Calu3 (cell line): ENCODE data around the gene HPSE2. TPM values are rescaled to one million over a fixed set of nuclear protein-coding genes. Genes with fewer than 3 reads are reported as not detected.
"Not testable (repeated sequence)": the region's sequence is repeated elsewhere in the genome, so short reads cannot be mapped to it uniquely, and the experiment has no call there.

Experiments
- BruUV-seq: library from RNA; stranded (reverse); fragments of 400-500 nt; replicated peaks from 2 replicates; lab custom pipeline; 2021; lab: Mats Ljungman, UMichigan
- CTCF ChIA-PET: fragments of 300-600 bp; sonication (Branson Sonifier 250); formaldehyde crosslinking; loops from one replicate; lab custom pipeline; 2022; ENCODE audit warnings: antibody characterized with exemption; lab: Charles Lee
- DNase-seq: peaks from one replicate; pipeline ENCODE4 v3.0.0; 2022
- H3K27ac Mint-ChIP-seq: one replicate; pipeline ENCODE4 v1.8.0; 2022; ENCODE audit warnings: mixed read lengths; ENCODE audit not compliant: unreplicated experiment
- H3K27me3 Mint-ChIP-seq: one replicate; pipeline ENCODE4 v1.8.0; 2022; ENCODE audit warnings: mixed read lengths; ENCODE audit not compliant: unreplicated experiment
- H3K36me3 Mint-ChIP-seq: one replicate; pipeline ENCODE4 v1.8.0; 2022; ENCODE audit warnings: mild to moderate bottlenecking, moderate library complexity, mixed read lengths; ENCODE audit not compliant: insufficient read depth, unreplicated experiment
- H3K4me1 Mint-ChIP-seq: one replicate; pipeline ENCODE4 v1.8.0; 2022; ENCODE audit warnings: mild to moderate bottlenecking, low read depth, mixed read lengths; ENCODE audit not compliant: unreplicated experiment
- H3K4me3 Mint-ChIP-seq: one replicate; pipeline ENCODE4 v1.8.0; 2022; ENCODE audit warnings: mild to moderate bottlenecking, low read depth, moderate library complexity, mixed read lengths; ENCODE audit not compliant: unreplicated experiment
- H3K9me3 Mint-ChIP-seq: one replicate; pipeline ENCODE4 v1.8.0; 2022; ENCODE audit warnings: low read depth, mixed read lengths; ENCODE audit not compliant: unreplicated experiment
- CTCF ChIP-seq: fragments of 200-600 bp; IDR thresholded peaks from one replicate; pipeline ENCODE4 v1.8.0; 2022; ENCODE audit warnings: antibody characterized with exemption; ENCODE audit not compliant: unreplicated experiment
- intact Hi-C: fragments of 100-400 bp; cut with micrococcal nuclease; formaldehyde crosslinking; loops from one replicate; pipeline ENCODE4 v1.10.0; 2022; ENCODE audit not compliant: unreplicated experiment
- total RNA-seq: library from RNA; stranded (reverse); gene quantifications from 2 replicates; pipeline ENCODE4 v1.2.3, GENCODE V29; 2022

HPSE2 gene
- total RNA-seq, 1 experiment from 2014 or later, result not detected

DNA sequence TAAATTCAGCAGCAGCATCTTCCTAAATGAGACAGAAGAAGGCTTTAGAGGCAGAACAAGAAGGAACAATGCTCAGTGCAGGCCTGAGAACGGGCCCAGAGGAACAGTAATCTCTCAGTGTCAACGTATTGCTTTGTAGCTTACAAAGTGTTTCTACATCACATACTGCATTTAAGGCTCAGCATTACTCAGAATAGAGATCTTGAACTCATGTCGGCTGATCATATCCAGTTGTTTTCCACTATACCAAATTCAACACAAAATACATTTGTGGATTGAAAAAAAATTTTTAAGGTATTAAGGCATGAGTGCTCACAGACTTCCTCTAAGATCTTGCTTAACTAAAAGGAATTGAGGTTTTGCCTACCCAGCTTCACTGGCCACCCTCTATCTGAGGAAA lies 325.1 kb downstream of the HPSE2 start:
- H3K27me3 Mint-ChIP-seq, result peaks cover 16% of the 10 kb centered on the region
- H3K4me3 Mint-ChIP-seq, result no peak overlapping the region
- no peak for TF ChIP-seq CTCF
- no TSS peak for BruUV-seq
- intact Hi-C loops, result no loop called here
- no peak for DNase-seq
- no peak overlapping the region for H3K27ac Mint-ChIP-seq
- H3K4me1 Mint-ChIP-seq, result no peaks in the 10 kb centered on the region
- no peaks in the 10 kb centered on the region for H3K36me3 Mint-ChIP-seq
- H3K9me3 Mint-ChIP-seq, result no peaks in the 10 kb centered on the region
- CTCF ChIA-PET, result no interaction called here

DNA sequence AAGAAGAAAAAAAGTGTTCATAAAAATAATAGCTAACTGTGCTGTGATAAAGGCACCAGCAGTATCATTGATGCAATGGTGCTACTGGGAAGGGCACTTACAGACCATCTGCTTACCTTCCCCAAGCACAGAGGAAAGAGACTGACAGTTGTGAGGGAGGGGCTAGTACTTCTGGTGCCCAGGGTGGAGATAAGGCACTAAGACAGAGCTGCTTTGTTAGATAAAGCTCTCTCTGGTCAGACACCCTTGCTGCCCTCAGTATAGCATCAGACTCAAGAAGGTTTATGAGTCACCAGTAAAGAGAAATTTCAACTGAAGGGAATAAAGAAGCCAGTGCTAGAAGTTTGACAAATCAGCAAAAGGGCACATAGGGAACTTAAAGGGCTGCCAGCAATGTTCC lies 325.6 kb downstream of the HPSE2 start:
- Mint-ChIP-seq H3K9me3 (no peaks in the 10 kb centered on the region), H3K4me1 (no peaks in the 10 kb centered on the region), H3K27me3 (peaks cover 16% of the 10 kb centered on the region), H3K27ac (no peak overlapping the region), H3K36me3 (no peaks in the 10 kb centered on the region), H3K4me3 (no peak overlapping the region)
- intact Hi-C loops, result no loop called here
- no peak for TF ChIP-seq CTCF
- no TSS peak for BruUV-seq
- CTCF ChIA-PET, result no interaction called here
- DNase-seq, result no peak

GRCh38 chr10:98908868-98909267 lies 326.8 kb downstream of the HPSE2 start:
- Mint-ChIP-seq H3K27me3 (peaks cover 16% of the 10 kb centered on the region), H3K4me3 (no peak overlapping the region), H3K4me1 (no peaks in the 10 kb centered on the region), H3K36me3 (no peaks in the 10 kb centered on the region), H3K9me3 (no peaks in the 10 kb centered on the region), H3K27ac (no peak overlapping the region)
- BruUV-seq, result no TSS peak
- CTCF ChIA-PET, result no interaction called here
- intact Hi-C loops, result no loop called here
- TF ChIP-seq CTCF, result no peak
- DNase-seq, result no peak

GRCh38 chr10:98908247-98908646 lies 327.4 kb downstream of the HPSE2 start:
- CTCF ChIA-PET, intact Hi-C loops, H3K4me3 Mint-ChIP-seq, H3K9me3 Mint-ChIP-seq, H3K36me3 Mint-ChIP-seq, H3K4me1 Mint-ChIP-seq, BruUV-seq, H3K27ac Mint-ChIP-seq, DNase-seq: not testable (repeated sequence)
- peaks cover 16% of the 10 kb centered on the region for H3K27me3 Mint-ChIP-seq

DNA sequence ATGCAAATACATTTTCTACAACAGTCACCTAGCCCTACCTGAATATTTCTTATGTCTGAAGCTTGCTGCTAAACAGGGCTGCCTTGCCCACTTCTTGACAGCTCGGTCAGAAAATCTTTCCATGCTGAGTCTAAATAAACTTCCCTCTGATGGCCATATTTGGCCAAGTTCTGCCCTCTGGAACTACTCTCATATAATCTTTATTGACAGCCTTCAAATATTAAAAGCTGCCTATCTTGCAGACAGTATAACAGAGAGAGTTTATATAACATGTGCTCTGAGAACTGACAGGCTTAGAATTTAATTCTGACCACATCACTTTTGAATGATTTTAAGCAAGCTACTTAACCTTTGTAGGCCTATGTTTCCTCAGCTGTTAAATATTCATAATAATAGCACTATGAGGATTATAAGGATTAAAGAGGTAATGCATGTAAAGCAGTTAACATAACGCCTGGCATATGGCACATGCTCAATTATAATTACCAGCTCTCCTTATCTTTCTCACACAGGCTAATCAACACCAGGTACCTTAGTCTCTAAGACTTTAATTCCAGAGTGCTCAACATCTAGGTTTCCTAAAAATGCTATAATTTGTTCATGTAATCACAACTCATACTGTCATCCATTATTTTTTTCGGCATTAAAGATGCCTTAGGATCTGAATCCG lies 334.1 kb downstream of the HPSE2 start:
- no TSS peak for BruUV-seq
- H3K4me1 Mint-ChIP-seq, result no peaks in the 10 kb centered on the region
- no peak overlapping the region for H3K4me3 Mint-ChIP-seq
- H3K9me3 Mint-ChIP-seq, result no peaks in the 10 kb centered on the region
- H3K27ac Mint-ChIP-seq, result no peak overlapping the region
- no peak for DNase-seq
- TF ChIP-seq CTCF, result no peak
- CTCF ChIA-PET, result no interaction called here
- intact Hi-C loops, result no loop called here
- H3K27me3 Mint-ChIP-seq, result no peaks in the 10 kb centered on the region
- H3K36me3 Mint-ChIP-seq, result no peaks in the 10 kb centered on the region
